GM12878 (cell line): Measurements from ENCODE around the gene ESPNL. TPM values are rescaled to one million over a fixed set of nuclear protein-coding genes. Genes with fewer than 3 reads are reported as not detected.

Experiments
- E2F4 ChIP-seq: IDR thresholded peaks from 2 replicates; pipeline ENCODE4 v1.6.1; 2012; ENCODE audit warnings: low read depth, low read length, improper control_type of control experiment
- KDM1A ChIP-seq: fragments of 200-600 bp; sonication (generic); IDR thresholded peaks from 2 replicates; pipeline ENCODE4 v1.6.1; 2016; ENCODE audit warnings: borderline replicate concordance
- MYC ChIP-seq: IDR thresholded peaks from 2 replicates; pipeline ENCODE4 v1.6.1; 2011; ENCODE audit warnings: mild to moderate bottlenecking, low read length, moderate library complexity, inconsistent platforms; ENCODE audit not compliant: insufficient read depth, insufficient replicate concordance, insufficient read length, severe bottlenecking
- NBN ChIP-seq: fragments of 450-650 bp; IDR thresholded peaks from 2 replicates; pipeline ENCODE4 v1.6.1; 2016
- NFXL1 ChIP-seq: fragments of 450-650 bp; IDR thresholded peaks from 2 replicates; pipeline ENCODE4 v1.6.1; 2017; ENCODE audit warnings: antibody characterized with exemption, mild to moderate bottlenecking, borderline replicate concordance
- NKRF ChIP-seq: fragments of 450-650 bp; conservative IDR thresholded peaks from 2 replicates; pipeline ENCODE4 v1.6.1; 2017; ENCODE audit warnings: mild to moderate bottlenecking, moderate library complexity
- POLR2AphosphoS5 ChIP-seq: IDR thresholded peaks from 2 replicates; pipeline ENCODE4 v1.6.1; 2011; ENCODE audit warnings: mild to moderate bottlenecking, low read length, inconsistent platforms
- RBBP5 ChIP-seq: fragments of 200-600 bp; sonication (generic); conservative IDR thresholded peaks from 2 replicates; pipeline ENCODE4 v1.6.1; 2016
- RELA ChIP-seq: fragments of 450-650 bp; IDR thresholded peaks from 2 replicates; pipeline ENCODE4 v1.8.0; 2014; ENCODE audit warnings: borderline replicate concordance; ENCODE audit not compliant: partially characterized antibody
- SMARCA5 ChIP-seq: fragments of 450-650 bp; IDR thresholded peaks from 2 replicates; pipeline ENCODE4 v1.6.1; 2017; ENCODE audit warnings: mild to moderate bottlenecking
- SPI1 ChIP-seq: IDR thresholded peaks from 2 replicates; pipeline ENCODE4 v1.6.1; 2011; ENCODE audit warnings: low read depth, mild to moderate bottlenecking, low read length, moderate library complexity, borderline replicate concordance; ENCODE audit not compliant: insufficient read depth
- TCF3 ChIP-seq: IDR thresholded peaks from 2 replicates; pipeline ENCODE4 v1.6.1; 2012; ENCODE audit warnings: low read depth, mild to moderate bottlenecking, low read length, borderline replicate concordance; ENCODE audit not compliant: insufficient read depth
- polyA plus RNA-seq, 11 experiments: library from polyadenylated mRNA; depleted of rRNA in 4 of 11; unstranded in 6 of 11; stranded (reverse) in 5 of 11; fragments of >200 nt; fragmentation: Nextera tagmentation in 4 of 11; fragmentation: Illumina TruSeq in 1 of 11; extraction: Ambion mirVana in 4 of 11; extraction: Trizol in 1 of 11; gene quantifications; 1 replicate in 1 of 11; 2 replicates in 10 of 11; pipeline versions ENCODE4 v1.2.1 to v1.2.3, GENCODE V29; 2011 to 2016; ENCODE audit warnings: inconsistent platforms in 2 of 11, missing spikeins in 2 of 11, low read depth in 1 of 11
- total RNA-seq, 4 experiments: library from RNA; depleted of rRNA in 3 of 4; stranded (reverse); fragments of >200 nt in 3 of 4; fragmentation: Illumina TruSeq in 1 of 4; extraction: Trizol in 1 of 4; gene quantifications; 2 replicates each; pipeline versions ENCODE4 v1.2.1 to v1.2.3, GENCODE V29; 2013 to 2021
- TF ChIP-seq, protein P1 (sequence below): fragments of 450-650 bp; IDR thresholded peaks from 2 replicates; pipeline ENCODE4 v1.6.1; 2017; ENCODE audit warnings: mild to moderate bottlenecking, moderate library complexity
- TF ChIP-seq, protein P2 (sequence below): fragments of 150-350 bp; IDR thresholded peaks from 2 replicates; pipeline ENCODE4 v1.6.1; 2016; ENCODE audit warnings: low read depth, low read length

Gene ESPNL
- total and polyA plus RNA-seq, 10 of the 15 experiments (the other 5 are each of a cell fraction or from before 2014, with no cell fraction given): 0.05 to 0.94 (median 0.36) TPM; not detected in 3

GRCh38 chr2:238060096-238060541 is 40.0 kb upstream of the ESPNL start (continued):
- TF ChIP-seq, protein P1, sequence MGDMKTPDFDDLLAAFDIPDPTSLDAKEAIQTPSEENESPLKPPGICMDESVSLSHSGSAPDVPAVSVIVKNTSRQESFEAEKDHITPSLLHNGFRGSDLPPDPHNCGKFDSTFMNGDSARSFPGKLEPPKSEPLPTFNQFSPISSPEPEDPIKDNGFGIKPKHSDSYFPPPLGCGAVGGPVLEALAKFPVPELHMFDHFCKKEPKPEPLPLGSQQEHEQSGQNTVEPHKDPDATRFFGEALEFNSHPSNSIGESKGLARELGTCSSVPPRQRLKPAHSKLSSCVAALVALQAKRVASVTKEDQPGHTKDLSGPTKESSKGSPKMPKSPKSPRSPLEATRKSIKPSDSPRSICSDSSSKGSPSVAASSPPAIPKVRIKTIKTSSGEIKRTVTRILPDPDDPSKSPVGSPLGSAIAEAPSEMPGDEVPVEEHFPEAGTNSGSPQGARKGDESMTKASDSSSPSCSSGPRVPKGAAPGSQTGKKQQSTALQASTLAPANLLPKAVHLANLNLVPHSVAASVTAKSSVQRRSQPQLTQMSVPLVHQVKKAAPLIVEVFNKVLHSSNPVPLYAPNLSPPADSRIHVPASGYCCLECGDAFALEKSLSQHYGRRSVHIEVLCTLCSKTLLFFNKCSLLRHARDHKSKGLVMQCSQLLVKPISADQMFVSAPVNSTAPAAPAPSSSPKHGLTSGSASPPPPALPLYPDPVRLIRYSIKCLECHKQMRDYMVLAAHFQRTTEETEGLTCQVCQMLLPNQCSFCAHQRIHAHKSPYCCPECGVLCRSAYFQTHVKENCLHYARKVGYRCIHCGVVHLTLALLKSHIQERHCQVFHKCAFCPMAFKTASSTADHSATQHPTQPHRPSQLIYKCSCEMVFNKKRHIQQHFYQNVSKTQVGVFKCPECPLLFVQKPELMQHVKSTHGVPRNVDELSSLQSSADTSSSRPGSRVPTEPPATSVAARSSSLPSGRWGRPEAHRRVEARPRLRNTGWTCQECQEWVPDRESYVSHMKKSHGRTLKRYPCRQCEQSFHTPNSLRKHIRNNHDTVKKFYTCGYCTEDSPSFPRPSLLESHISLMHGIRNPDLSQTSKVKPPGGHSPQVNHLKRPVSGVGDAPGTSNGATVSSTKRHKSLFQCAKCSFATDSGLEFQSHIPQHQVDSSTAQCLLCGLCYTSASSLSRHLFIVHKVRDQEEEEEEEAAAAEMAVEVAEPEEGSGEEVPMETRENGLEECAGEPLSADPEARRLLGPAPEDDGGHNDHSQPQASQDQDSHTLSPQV: no peak
- TF ChIP-seq SPI1 (no peak), NKRF (no peak), SMARCA5 (no peak), MYC (no peak), KDM1A (no peak), NBN (0 out of 2 replicates have a peak, but pooled peaks have one; percentile 56), TCF3 (no peak), POLR2AphosphoS5 (0 out of 2 replicates have a peak, but pooled peaks have one; percentile 2), RELA (no peak), RBBP5 (no peak), E2F4 (no peak), NFXL1 (no peak)
- TF ChIP-seq, protein P2, sequence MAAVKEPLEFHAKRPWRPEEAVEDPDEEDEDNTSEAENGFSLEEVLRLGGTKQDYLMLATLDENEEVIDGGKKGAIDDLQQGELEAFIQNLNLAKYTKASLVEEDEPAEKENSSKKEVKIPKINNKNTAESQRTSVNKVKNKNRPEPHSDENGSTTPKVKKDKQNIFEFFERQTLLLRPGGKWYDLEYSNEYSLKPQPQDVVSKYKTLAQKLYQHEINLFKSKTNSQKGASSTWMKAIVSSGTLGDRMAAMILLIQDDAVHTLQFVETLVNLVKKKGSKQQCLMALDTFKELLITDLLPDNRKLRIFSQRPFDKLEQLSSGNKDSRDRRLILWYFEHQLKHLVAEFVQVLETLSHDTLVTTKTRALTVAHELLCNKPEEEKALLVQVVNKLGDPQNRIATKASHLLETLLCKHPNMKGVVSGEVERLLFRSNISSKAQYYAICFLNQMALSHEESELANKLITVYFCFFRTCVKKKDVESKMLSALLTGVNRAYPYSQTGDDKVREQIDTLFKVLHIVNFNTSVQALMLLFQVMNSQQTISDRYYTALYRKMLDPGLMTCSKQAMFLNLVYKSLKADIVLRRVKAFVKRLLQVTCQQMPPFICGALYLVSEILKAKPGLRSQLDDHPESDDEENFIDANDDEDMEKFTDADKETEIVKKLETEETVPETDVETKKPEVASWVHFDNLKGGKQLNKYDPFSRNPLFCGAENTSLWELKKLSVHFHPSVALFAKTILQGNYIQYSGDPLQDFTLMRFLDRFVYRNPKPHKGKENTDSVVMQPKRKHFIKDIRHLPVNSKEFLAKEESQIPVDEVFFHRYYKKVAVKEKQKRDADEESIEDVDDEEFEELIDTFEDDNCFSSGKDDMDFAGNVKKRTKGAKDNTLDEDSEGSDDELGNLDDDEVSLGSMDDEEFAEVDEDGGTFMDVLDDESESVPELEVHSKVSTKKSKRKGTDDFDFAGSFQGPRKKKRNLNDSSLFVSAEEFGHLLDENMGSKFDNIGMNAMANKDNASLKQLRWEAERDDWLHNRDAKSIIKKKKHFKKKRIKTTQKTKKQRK: no peak
